CD8-positive, alpha-beta memory T cell (primary cell): ENCODE data around the gene ATG13. TPM values are rescaled to one million over a fixed set of nuclear protein-coding genes. Genes with fewer than 3 reads are reported as not detected.

Experiments
- CTCF ChIA-PET: fragments of 350-600 bp; sonication (Branson Sonifier 250); formaldehyde crosslinking; loops from one replicate; lab custom pipeline; 2021; ENCODE audit warnings: antibody characterized with exemption; lab: Charles Lee
- POLR2A ChIA-PET: fragments of 350-600 bp; sonication (Branson Sonifier 250); formaldehyde crosslinking; loops from one replicate; lab custom pipeline; 2021; ENCODE audit warnings: antibody characterized with exemption; lab: Charles Lee
- DNase-seq, 5 donors: peaks; one replicate each; pipeline versions ENCODE4 v3.0.0 to v3.0.0-alpha.2; 2020 to 2022; ENCODE audit warnings: mixed read lengths in 1 of 5
- H3K27ac ChIP-seq: one replicate; pipeline ENCODE4 v1.7.0; 2013; ENCODE audit warnings: low read depth, mild to moderate bottlenecking, low read length, moderate library complexity
- H3K27me3 ChIP-seq: 2 replicates; pipeline ENCODE4 v1.7.0; 2013; ENCODE audit warnings: low read length, mild to moderate bottlenecking; ENCODE audit not compliant: insufficient read depth, poor library complexity, severe bottlenecking
- H3K36me3 ChIP-seq: 2 replicates; pipeline ENCODE4 v1.7.0; 2013; ENCODE audit warnings: mild to moderate bottlenecking, low read length, moderate library complexity; ENCODE audit not compliant: insufficient read depth
- H3K4me1 ChIP-seq: 2 replicates; pipeline ENCODE4 v1.7.0; 2013; ENCODE audit warnings: mild to moderate bottlenecking, low read length, moderate library complexity; ENCODE audit not compliant: insufficient read depth
- H3K4me3 ChIP-seq: 2 replicates; pipeline ENCODE4 v1.7.0; 2013; ENCODE audit warnings: mild to moderate bottlenecking, low read length
- H3K9me3 ChIP-seq: 2 replicates; pipeline ENCODE4 v1.7.0; 2013; ENCODE audit warnings: mild to moderate bottlenecking, low read length
- H3K27ac Mint-ChIP-seq, 8 donors: one replicate each; pipeline ENCODE4 v1.8.0; 2020 to 2021; ENCODE audit warnings: mixed read lengths in 8 of 8, mild to moderate bottlenecking in 6 of 8, inconsistent platforms in 3 of 8, moderate library complexity in 3 of 8
- H3K27me3 Mint-ChIP-seq, 2 donors: one replicate each; pipeline ENCODE4 v1.8.0; 2020 to 2021; ENCODE audit warnings: mixed read lengths in 2 of 2, mild to moderate bottlenecking in 1 of 2, moderate library complexity in 1 of 2
- H3K36me3 Mint-ChIP-seq, 3 donors: one replicate each; pipeline ENCODE4 v1.8.0; 2020 to 2021; ENCODE audit warnings: mixed read lengths in 3 of 3, inconsistent platforms in 1 of 3, mild to moderate bottlenecking in 1 of 3
- H3K4me1 Mint-ChIP-seq, 3 donors: one replicate each; pipeline ENCODE4 v1.8.0; 2020 to 2021; ENCODE audit warnings: mixed read lengths in 3 of 3, inconsistent platforms in 1 of 3, mild to moderate bottlenecking in 1 of 3
- H3K4me3 Mint-ChIP-seq, 7 donors: one replicate each; pipeline ENCODE4 v1.8.0; 2020 to 2021; ENCODE audit warnings: mixed read lengths in 7 of 7, mild to moderate bottlenecking in 6 of 7, moderate library complexity in 4 of 7, inconsistent platforms in 2 of 7
- H3K9me3 Mint-ChIP-seq, 5 donors: one replicate each; pipeline ENCODE4 v1.8.0; 2020 to 2022; ENCODE audit warnings: mixed read lengths in 5 of 5, mild to moderate bottlenecking in 3 of 5, moderate library complexity in 2 of 5, inconsistent platforms in 1 of 5
- polyA plus RNA-seq: library from polyadenylated mRNA; unstranded; fragments of 300-500 nt; fragmentation: Illumina TruSeq; gene quantifications from one replicate; pipeline ENCODE4 v1.2.3, GENCODE V29; 2021
- total RNA-seq, 2 experiments: library from RNA; stranded (reverse); gene quantifications; one replicate each; pipeline ENCODE4 v1.2.3, GENCODE V29; 2021

ATG13 gene
- total and polyA plus RNA-seq, 3 experiments from 2014 or later = 67.9 to 81.6 (median 69.6) TPM

DNA sequence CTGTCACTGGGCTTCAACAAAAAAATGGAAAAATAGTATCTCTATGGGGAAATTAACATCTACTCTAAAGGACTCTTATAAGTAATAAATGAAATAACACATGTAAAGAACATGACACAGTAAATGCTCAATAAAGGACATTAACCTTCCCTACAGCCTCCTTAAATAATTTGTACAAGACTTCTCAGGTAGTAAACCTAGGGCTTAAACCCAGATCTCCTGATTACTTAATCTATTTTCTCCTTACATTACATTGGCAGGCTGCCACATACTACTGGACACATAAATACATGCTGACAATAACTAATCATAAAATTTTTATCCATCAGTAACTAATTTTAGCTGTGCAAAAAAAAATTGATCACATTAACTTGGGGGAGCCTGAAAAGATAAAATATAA, 28.4 kb upstream of the ATG13 start:
- Histone ChIP-seq H3K4me1 (peaks cover 33% of the 10 kb centered on the region), H3K27me3 (no peaks in the 10 kb centered on the region), H3K4me3 (no peak overlapping the region), H3K9me3 (no peaks in the 10 kb centered on the region), H3K27ac (no peak overlapping the region), H3K36me3 (peaks cover 3% of the 10 kb centered on the region)
- H3K27ac Mint-ChIP-seq = peak overlapping the region in 2 of 8 donors; percentile 37 to 54
- peak overlapping the region in 2 of 7 donors; percentile 22 to 68 for H3K4me3 Mint-ChIP-seq
- ChIA-PET CTCF (no interaction called here), POLR2A (no interaction called here)
- H3K27me3 Mint-ChIP-seq = no peaks in the 10 kb centered on the region
- H3K9me3 Mint-ChIP-seq = no peaks in the 10 kb centered on the region
- H3K36me3 Mint-ChIP-seq = peaks cover 0 to 24% (median 9%) of the 10 kb centered on the region in 3 donors
- no peak for DNase-seq
- peaks cover 36 to 66% (median 63%) of the 10 kb centered on the region in 3 donors for H3K4me1 Mint-ChIP-seq

DNA sequence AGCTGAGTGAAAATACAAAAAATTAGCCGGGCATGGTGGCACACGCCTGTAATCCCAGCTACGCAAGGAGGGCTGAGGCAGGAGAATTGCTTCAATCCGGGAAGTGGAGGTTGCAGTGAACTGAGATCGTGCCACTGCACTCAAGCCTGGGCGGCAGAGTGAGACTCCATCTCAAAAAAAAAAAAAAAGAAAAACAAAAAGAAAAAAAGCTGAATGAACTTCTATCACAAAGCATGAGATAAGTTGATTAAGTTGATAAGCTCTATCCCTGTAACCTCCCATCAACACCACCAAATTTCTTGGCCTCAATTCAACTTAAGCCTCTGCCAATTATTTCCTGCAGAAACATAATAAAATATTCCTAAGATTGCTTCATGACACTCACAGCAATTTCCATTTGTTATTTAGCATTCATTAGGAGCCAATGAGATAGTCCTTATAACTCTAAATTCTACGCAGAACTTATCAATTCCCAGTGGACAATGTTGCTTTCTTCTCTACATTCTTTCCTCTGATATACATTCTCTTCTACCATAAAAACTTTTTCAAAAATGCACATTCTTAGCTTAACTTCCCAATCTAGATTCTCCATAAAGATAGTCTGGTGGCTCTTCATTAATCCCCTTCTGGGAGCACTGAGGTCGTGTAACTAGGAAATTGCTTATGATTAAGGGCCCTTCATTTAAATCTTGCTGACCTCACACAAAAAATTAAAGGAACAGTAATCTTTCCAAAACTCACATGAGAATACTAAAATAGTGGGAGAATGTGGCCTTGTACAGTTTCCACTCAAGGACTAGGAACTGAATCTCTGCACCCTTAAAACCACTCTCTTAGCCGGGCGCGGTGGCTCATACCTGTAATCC, 26.4 kb upstream of the ATG13 start:
- ChIA-PET POLR2A (interaction anchor here (0.6 to 0.9 kb wide), 2 partner anchors 13 to 51 kb away, joined by 3 to 4 read pairs; no protein-coding TSS in a partner anchor), CTCF (interaction anchor here (1.6 kb wide), 1 partner anchor 27 kb away, joined by 6 read pairs; the partner anchor contains the start of gene ATG13)
- Histone ChIP-seq H3K27ac (no peak overlapping the region), H3K27me3 (no peaks in the 10 kb centered on the region), H3K36me3 (peaks cover 3% of the 10 kb centered on the region), H3K9me3 (no peaks in the 10 kb centered on the region), H3K4me1 (peaks cover 41% of the 10 kb centered on the region), H3K4me3 (no peak overlapping the region)
- Mint-ChIP-seq H3K27ac (peak overlapping the region in 3 of 8 donors; percentile 2 to 55 (median 48)), H3K4me1 (peaks cover 40 to 72% (median 69%) of the 10 kb centered on the region in 3 donors), H3K9me3 (no peaks in the 10 kb centered on the region), H3K27me3 (peaks cover 0 to 1% of the 10 kb centered on the region in 2 donors), H3K4me3 (peak overlapping the region; percentile 6 to 71 (median 32)), H3K36me3 (peaks cover 0 to 26% (median 9%) of the 10 kb centered on the region in 3 donors)
- no peak for DNase-seq

DNA sequence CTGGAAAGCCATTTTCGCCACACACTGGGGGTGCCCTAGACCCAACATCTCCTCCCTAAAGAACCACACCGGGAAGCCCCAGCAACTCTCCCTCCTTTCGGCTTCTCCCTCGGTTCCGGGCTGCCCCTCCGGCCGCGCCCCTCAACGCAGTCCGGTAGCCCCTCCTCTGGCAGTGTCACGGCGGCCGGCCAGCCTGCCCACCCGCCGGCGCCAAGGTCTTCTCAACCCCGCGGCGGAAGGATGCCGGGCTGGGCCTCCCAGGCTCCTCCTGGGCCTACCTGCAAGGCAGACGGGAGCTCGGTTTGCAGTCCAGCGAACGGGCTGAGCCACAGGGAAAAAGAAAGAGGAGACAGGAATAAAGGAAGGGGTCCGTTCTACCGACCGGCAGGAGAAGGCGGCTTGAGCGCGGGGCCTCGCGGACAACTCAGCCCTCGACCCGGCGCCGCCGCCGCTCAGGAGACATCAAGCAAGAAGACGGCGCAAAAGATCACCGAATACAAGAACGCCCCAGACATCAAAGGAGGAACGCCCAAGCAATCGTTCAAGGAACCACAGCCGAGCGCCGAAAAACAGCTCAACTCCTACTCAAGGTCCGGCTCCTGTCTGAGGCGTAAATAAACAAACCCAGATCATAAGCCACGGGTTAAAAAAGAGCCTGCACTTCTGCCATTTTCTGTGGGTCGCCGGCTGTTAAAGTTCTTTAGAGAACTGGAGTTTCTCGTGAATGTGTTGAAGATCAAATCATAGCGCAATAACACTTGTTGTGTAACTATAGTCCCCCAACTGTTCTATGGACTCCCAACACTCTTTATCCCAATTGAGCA, 23.6 kb upstream of the ATG13 start, which contains the start of gene AMBRA1:
Gene AMBRA1, minus strand, starts transcription at position 474 of the 824 bp plus-strand sequence. CDS start 45,643 bp downstream, outside the sequence.
- peak within 1 kb of the TSS; percentile 96 to 99 (median 98) for H3K4me3 Mint-ChIP-seq
- no peaks in the 10 kb centered on the region for H3K27me3 ChIP-seq
- peaks cover 3% of the 10 kb centered on the region for H3K36me3 ChIP-seq
- H3K9me3 ChIP-seq = no peaks in the 10 kb centered on the region
- no peaks in the 10 kb centered on the region for H3K9me3 Mint-ChIP-seq
- peaks cover 0 to 16% (median 5%) of the 10 kb centered on the region in 3 donors for H3K36me3 Mint-ChIP-seq
- POLR2A ChIA-PET = interaction anchor here (0.6 to 1.2 kb wide), 4 partner anchors 9 to 33 kb away, joined by 3 to 8 read pairs (median 6); no protein-coding TSS in a partner anchor
- H3K4me1 ChIP-seq = peaks cover 41% of the 10 kb centered on the region
- H3K4me1 Mint-ChIP-seq = peaks cover 34 to 49% (median 49%) of the 10 kb centered on the region in 3 donors
- H3K27ac ChIP-seq = peak within 1 kb of the TSS; percentile 71
- H3K27me3 Mint-ChIP-seq = peaks cover 0 to 1% of the 10 kb centered on the region in 2 donors
- peak within 1 kb of the TSS; percentile 90 for H3K4me3 ChIP-seq
- CTCF ChIA-PET = interaction anchor here (0.6 to 2.6 kb wide), 3 partner anchors 18 to 24 kb away, joined by 3 to 13 read pairs (median 8); partner anchors contain the start of genes ATG13 and HARBI1
- peak within 1 kb of the TSS; percentile 84 to 99 (median 96) for H3K27ac Mint-ChIP-seq
- peak; percentile 53 to 84 (median 75) for DNase-seq

DNA sequence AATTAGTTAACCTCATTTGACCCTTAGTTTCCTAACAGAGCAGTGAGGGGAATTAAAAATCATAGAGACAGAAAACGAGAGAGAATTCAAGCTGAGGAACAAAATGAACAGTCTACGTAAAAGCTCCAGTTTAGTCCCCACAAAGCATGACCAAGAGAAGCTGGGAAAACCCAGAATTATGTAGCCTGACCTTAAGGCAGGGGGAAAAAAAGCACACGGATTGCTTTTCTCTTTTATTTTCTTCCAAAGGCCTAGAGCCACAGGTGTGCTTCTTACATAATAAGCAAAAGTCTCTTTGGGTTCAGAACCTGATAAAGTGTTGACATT, 23.0 kb upstream of the ATG13 start:
- Mint-ChIP-seq H3K9me3 (no peaks in the 10 kb centered on the region), H3K4me3 (peak overlapping the region; percentile 96 to 99 (median 98)), H3K4me1 (peaks cover 28 to 44% (median 43%) of the 10 kb centered on the region in 3 donors), H3K36me3 (peaks cover 0 to 13% (median 2%) of the 10 kb centered on the region in 3 donors), H3K27ac (peak overlapping the region; percentile 29 to 98 (median 95)), H3K27me3 (peaks cover 0 to 1% of the 10 kb centered on the region in 2 donors)
- Histone ChIP-seq H3K4me1 (peaks cover 39% of the 10 kb centered on the region), H3K27me3 (no peaks in the 10 kb centered on the region), H3K4me3 (peak overlapping the region; percentile 90), H3K9me3 (no peaks in the 10 kb centered on the region), H3K36me3 (peaks cover 3% of the 10 kb centered on the region), H3K27ac (peak overlapping the region; percentile 71)
- POLR2A ChIA-PET = interaction anchor here (0.6 to 1.2 kb wide), 4 partner anchors 8 to 33 kb away, joined by 3 to 8 read pairs (median 6); no protein-coding TSS in a partner anchor
- DNase-seq = no peak
- CTCF ChIA-PET = interaction anchor here (0.6 to 2.6 kb wide), 3 partner anchors 18 to 23 kb away, joined by 3 to 13 read pairs (median 8); partner anchors contain the start of genes ATG13 and HARBI1

DNA sequence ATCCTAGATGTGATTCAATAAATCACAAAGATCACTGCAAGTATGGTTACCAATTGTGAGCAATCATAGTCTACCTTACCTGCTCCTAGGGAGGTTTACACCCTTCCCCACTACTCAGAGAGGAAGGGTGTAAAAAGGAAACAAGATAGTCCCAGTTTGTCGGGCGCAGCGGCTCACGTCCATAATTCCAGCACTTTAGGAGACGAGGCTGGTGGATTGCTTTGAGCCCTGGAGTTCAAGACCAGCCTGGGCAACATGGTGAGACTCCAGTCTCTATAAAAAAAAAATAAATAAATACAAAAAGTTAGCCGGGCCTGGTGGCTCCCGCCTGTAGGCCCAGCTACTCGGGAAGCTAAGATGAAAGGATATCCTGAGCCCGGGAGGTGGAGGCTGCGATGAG, 22.6 kb upstream of the ATG13 start:
- peak overlapping the region in 2 of 7 donors; percentile 98 for H3K4me3 Mint-ChIP-seq
- ChIA-PET POLR2A (interaction anchor here (1.2 kb wide), 2 partner anchors 24 to 34 kb away, joined by 5 to 8 read pairs; no protein-coding TSS in a partner anchor), CTCF (interaction anchor here (1.4 to 2.6 kb wide), 2 partner anchors 17 to 23 kb away, joined by 8 to 13 read pairs; partner anchors contain the start of genes ATG13 and HARBI1)
- H3K9me3 Mint-ChIP-seq = no peaks in the 10 kb centered on the region
- Histone ChIP-seq H3K4me1 (peaks cover 35% of the 10 kb centered on the region), H3K27me3 (no peaks in the 10 kb centered on the region), H3K4me3 (no peak overlapping the region), H3K27ac (no peak overlapping the region), H3K9me3 (no peaks in the 10 kb centered on the region), H3K36me3 (peaks cover 3% of the 10 kb centered on the region)
- peaks cover 0 to 13% (median 2%) of the 10 kb centered on the region in 3 donors for H3K36me3 Mint-ChIP-seq
- peak overlapping the region in 1 of 8 donors; percentile 84 for H3K27ac Mint-ChIP-seq
- H3K27me3 Mint-ChIP-seq = peaks cover 0 to 1% of the 10 kb centered on the region in 2 donors
- H3K4me1 Mint-ChIP-seq = peaks cover 28 to 41% (median 41%) of the 10 kb centered on the region in 3 donors
- DNase-seq = no peak

DNA sequence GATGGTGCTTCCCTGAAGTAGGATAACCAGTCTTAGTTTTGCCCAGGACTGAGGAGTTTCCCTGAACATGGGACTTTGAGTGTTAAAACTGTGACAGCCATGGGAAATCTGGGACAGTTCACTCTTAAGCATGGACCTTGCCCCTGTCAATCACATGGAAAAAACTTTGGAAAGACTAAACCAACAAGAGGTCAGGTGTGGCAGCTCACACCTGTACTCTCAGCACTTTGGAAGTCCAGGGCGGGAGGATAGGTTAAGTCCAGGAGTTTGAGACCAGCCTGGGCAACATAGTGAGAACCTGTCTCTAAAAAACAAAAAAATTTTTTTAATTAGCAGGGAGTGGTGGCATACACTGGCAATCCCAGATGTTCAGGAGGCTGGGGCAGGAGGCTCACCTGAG, 20.2 kb upstream of the ATG13 start:
- peaks cover 0 to 1% of the 10 kb centered on the region in 2 donors for H3K27me3 Mint-ChIP-seq
- no peak overlapping the region for H3K4me3 Mint-ChIP-seq
- H3K36me3 Mint-ChIP-seq = peaks cover 0 to 13% (median 0%) of the 10 kb centered on the region in 3 donors
- no peak overlapping the region for H3K4me3 ChIP-seq
- no peak for DNase-seq
- H3K4me1 Mint-ChIP-seq = peaks cover 19 to 23% (median 22%) of the 10 kb centered on the region in 3 donors
- no peak overlapping the region for H3K27ac ChIP-seq
- POLR2A ChIA-PET = interaction anchor here (0.6 kb wide), 1 partner anchor 960 kb away, joined by 3 read pairs; no protein-coding TSS in a partner anchor
- no peak overlapping the region for H3K27ac Mint-ChIP-seq
- peaks cover 20% of the 10 kb centered on the region for H3K4me1 ChIP-seq
- H3K27me3 ChIP-seq = no peaks in the 10 kb centered on the region
- H3K9me3 ChIP-seq = no peaks in the 10 kb centered on the region
- CTCF ChIA-PET = interaction anchor here (0.7 kb wide), 2 partner anchors 207 to 1038 kb away, joined by 3 read pairs; no protein-coding TSS in a partner anchor
- H3K36me3 ChIP-seq = no peaks in the 10 kb centered on the region
- no peaks in the 10 kb centered on the region for H3K9me3 Mint-ChIP-seq

DNA sequence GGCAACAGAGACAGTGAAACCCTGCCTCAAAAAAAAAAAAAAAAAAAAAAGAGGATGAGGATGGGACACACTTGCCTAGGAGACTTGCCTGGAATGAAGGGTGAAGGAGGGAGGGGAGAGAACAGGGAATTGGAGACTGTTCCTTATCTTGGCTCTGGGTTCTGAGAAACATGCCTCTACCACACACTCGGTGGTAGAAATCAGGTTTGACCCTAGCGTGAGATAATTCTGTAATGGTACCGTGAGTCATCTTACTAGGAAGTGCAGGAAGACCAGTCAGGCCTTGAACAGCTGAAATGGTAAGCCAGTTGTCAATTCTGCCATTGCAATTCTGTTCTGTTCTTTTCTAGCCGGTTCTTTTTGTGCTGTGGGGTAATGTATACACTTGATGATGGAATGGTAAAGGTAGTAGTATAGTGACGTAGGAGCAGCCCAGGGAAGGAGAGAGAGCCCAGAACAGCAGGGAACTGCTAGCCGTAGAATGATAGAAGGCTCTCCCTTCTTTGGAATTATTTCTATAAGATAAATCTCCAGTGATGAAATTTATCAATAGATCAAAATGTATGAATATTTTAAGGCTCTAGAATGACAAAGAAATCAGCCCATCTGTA, 19.6 kb upstream of the ATG13 start:
- no peak overlapping the region for H3K27ac Mint-ChIP-seq
- ChIA-PET POLR2A (no interaction called here), CTCF (interaction anchor here (0.7 kb wide), 2 partner anchors 207 to 1037 kb away, joined by 3 read pairs; no protein-coding TSS in a partner anchor)
- no peaks in the 10 kb centered on the region for H3K27me3 ChIP-seq
- no peak overlapping the region for H3K4me3 ChIP-seq
- peaks cover 14 to 17% (median 16%) of the 10 kb centered on the region in 3 donors for H3K4me1 Mint-ChIP-seq
- peaks cover 0 to 14% (median 0%) of the 10 kb centered on the region in 3 donors for H3K36me3 Mint-ChIP-seq
- H3K4me3 Mint-ChIP-seq = peak overlapping the region in 1 of 7 donors; percentile 17
- H3K9me3 Mint-ChIP-seq = no peaks in the 10 kb centered on the region
- no peaks in the 10 kb centered on the region for H3K9me3 ChIP-seq
- DNase-seq = no peak
- peaks cover 14% of the 10 kb centered on the region for H3K4me1 ChIP-seq
- no peak overlapping the region for H3K27ac ChIP-seq
- no peaks in the 10 kb centered on the region for H3K36me3 ChIP-seq
- peaks cover 0 to 1% of the 10 kb centered on the region in 2 donors for H3K27me3 Mint-ChIP-seq
